KG1 (cell line): ENCODE data around the gene TEX52.
"Not testable (repeated sequence)": the region's sequence is repeated elsewhere in the genome, so short reads cannot be mapped to it uniquely, and the experiment has no call there.

Experiments
- DNase-seq: peaks from one replicate; lab custom pipeline; 2025; lab: John Stamatoyannopoulos, UW

TEX52 gene

GRCh38 chr12:2864198-2864597 lies 7.4 kb upstream of the TEX52 start:
- no peak for DNase-seq

- not testable (repeated sequence) for DNase-seq
Observed at GRCh38 chr12:2863402-2863801, 6.6 kb upstream of the TEX52 start.

- no peak for DNase-seq
Observed at GRCh38 chr12:2862876-2863275, 6.0 kb upstream of the TEX52 start.

- no peak for DNase-seq
Observed at GRCh38 chr12:2860170-2860569, 3.3 kb upstream of the TEX52 start.

GRCh38 chr12:2858944-2859421 lies 2.1 kb upstream of the TEX52 start:
- DNase-seq, result no peak

- no peak for DNase-seq
Observed at GRCh38 chr12:2858334-2858733, 1.5 kb upstream of the TEX52 start.

- DNase-seq, result no peak
Observed at GRCh38 chr12:2857576-2857975, 737 bp upstream of the TEX52 start.

GRCh38 chr12:2856051-2856450 lies 788 bp downstream of the TEX52 start:
- no peak for DNase-seq

GRCh38 chr12:2855546-2855945 lies 1.3 kb downstream of the TEX52 start:
- DNase-seq, result no peak

GRCh38 chr12:2854669-2855453 lies 2.0 kb downstream of the TEX52 start:
- DNase-seq, result no peak

- no peak for DNase-seq
Observed at GRCh38 chr12:2853626-2854025, 3.2 kb downstream of the TEX52 start.

- DNase-seq, result no peak
Observed at GRCh38 chr12:2851931-2852330, 4.9 kb downstream of the TEX52 start.

GRCh38 chr12:2845280-2845679 lies 11.6 kb downstream of the TEX52 start:
- no peak for DNase-seq

- DNase-seq, result no peak
Observed at GRCh38 chr12:2844786-2845185, 12.1 kb downstream of the TEX52 start.

- DNase-seq, result no peak
Observed at GRCh38 chr12:2842948-2843347, 13.9 kb downstream of the TEX52 start.

GRCh38 chr12:2841056-2841650 lies 15.7 kb downstream of the TEX52 start:
- no peak for DNase-seq

- no peak for DNase-seq
Observed at GRCh38 chr12:2836574-2836973, 20.3 kb downstream of the TEX52 start.

GRCh38 chr12:2835691-2836403 lies 21.0 kb downstream of the TEX52 start:
- no peak for DNase-seq

GRCh38 chr12:2834581-2835491 lies 22.0 kb downstream of the TEX52 start, which contains the start of gene NRIP2:
TSS of gene NRIP2 (minus strand) at chr12:2835035. CDS start at chr12:2834983, 52 bp downstream.
- no peak for DNase-seq

GRCh38 chr12:2833810-2834209 lies 23.0 kb downstream of the TEX52 start:
- no peak for DNase-seq

- no peak for DNase-seq
Observed at GRCh38 chr12:2833327-2833726, 23.5 kb downstream of the TEX52 start.
